LNCAP (cell line): ENCODE data around the gene PSMD8.

ENCODE experiments used
- CTCF ChIP-seq: fragments of 450-650 bp; IDR thresholded peaks from 2 replicates; pipeline ENCODE4 v1.5.1; 2017; ENCODE audit warnings: mild to moderate bottlenecking

The PSMD8 gene

DNA sequence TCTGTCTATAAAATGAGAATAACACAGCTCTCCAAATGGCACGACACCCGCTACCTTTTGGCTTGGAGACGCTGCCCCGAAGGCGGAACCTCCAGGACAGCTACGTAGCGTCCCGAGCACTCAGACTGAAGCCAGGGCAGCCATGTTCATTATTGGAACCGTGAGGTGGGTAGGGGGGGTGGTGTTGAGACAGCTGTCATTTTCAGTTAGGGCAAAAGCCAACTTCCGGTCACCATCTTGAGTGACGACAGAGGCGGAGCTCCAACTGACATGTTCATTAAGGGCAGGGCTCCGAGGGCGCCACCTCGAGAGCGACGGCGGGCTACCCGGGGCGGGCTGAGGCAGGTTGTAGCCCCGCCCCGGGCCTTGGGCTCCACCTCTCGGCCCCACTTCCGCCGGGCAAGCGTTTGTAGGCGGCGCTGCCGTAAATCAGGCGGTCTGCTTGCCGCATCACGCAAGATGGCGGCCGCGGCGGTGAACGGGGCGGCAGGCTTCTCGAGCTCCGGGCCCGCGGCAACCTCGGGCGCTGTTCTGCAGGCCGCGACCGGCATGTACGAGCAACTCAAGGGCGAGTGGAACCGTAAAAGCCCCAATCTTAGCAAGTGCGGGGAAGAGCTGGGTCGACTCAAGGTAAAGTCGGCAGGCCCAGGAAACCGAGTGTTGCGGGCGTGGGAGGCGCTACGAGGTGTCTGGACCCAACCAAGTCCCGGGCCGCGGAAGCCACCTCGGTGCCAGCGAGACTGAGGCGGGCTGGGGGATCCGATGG is at the start of gene PSMD8:
Gene PSMD8 (plus strand): TSS at position 240 of the 766 bp plus-strand sequence. CDS start 31 bp downstream, at position 271.
- no peak for TF ChIP-seq CTCF

DNA sequence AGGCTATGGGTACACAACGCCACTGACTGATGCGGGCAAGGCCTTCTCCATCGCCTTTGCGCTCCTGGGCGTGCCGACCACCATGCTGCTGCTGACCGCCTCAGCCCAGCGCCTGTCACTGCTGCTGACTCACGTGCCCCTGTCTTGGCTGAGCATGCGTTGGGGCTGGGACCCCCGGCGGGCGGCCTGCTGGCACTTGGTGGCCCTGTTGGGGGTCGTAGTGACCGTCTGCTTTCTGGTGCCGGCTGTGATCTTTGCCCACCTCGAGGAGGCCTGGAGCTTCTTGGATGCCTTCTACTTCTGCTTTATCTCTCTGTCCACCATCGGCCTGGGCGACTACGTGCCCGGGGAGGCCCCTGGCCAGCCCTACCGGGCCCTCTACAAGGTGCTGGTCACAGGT is 47.8 kb upstream of the PSMD8 start:
- no peak for TF ChIP-seq CTCF

DNA sequence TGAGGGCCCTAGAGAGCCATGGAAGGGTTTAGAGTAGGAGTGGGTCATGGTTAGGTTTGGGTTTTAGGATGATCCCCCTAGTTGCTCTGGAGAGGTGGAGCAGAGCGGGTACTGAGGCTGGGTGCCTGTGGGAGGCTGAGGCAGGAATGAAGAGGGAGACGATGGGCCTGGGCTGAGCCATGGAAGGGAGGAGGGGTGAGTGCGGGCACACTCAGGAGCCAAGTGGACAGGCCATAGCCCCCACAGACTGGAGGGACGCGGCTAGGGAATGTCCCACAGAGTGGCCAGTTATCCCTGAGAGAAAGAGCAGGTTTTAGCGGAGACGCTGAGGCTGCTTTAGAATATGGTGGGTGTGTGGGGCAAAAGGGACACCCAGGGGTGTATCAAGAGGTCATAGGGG is 44.7 kb upstream of the PSMD8 start:
- no peak for TF ChIP-seq CTCF

- no peak for TF ChIP-seq CTCF
Measured at GRCh38 chr19:38331728-38332127, 42.6 kb upstream of the PSMD8 start.

- no peak for TF ChIP-seq CTCF
Measured at GRCh38 chr19:38333245-38333644, 41.1 kb upstream of the PSMD8 start.

GRCh38 chr19:38335949-38336637 is 38.3 kb upstream of the PSMD8 start:
- no peak for TF ChIP-seq CTCF

DNA sequence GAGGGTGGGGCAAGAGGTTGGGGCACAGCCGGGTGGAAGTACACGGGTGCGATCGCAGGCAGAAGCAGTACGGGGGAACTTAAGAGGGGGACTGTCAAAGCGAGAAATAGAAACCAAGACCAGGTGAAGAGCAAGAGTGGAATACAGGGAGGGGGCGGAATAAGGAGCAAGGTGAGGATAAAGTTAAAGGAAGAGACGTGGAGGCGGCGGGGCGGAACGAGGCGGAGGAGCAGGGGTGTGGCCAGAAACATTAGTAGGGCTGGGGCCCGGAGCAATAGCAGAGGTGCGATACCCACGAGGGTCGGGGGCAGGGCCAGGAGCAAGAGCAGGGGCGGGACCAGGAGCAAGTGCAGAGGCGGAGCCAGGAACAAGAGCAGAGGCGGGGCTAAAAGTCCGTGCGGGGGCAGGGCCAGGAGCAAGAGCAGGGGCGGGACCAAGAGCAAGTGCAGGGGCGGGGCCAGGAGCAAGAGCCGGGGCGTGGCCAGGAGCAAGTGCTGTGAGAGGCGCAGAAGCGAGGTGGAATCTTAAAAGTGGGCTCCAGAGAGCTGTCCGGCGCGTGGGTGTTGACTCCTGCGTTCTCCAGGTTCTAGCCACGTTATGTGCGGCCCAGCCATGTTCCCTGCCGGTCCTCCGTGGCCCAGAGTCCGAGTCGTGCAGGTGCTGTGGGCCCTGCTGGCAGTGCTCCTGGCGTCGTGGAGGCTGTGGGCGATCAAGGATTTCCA is 37.6 kb upstream of the PSMD8 start:
- TF ChIP-seq CTCF: no peak
